Activated naive CD4-positive, alpha-beta T cell treated with Interleukin-2 at 50 U/mL for 16 hours (primary cell): ENCODE results near the gene MTERF4.
A peak's percentile ranks its signal among the peaks of the same experiment; 100 is the strongest.

ENCODE experiments used
- DNase-seq: peaks from one replicate; pipeline ENCODE4 v3.0.0-alpha.2; 2020

Gene MTERF4

DNA sequence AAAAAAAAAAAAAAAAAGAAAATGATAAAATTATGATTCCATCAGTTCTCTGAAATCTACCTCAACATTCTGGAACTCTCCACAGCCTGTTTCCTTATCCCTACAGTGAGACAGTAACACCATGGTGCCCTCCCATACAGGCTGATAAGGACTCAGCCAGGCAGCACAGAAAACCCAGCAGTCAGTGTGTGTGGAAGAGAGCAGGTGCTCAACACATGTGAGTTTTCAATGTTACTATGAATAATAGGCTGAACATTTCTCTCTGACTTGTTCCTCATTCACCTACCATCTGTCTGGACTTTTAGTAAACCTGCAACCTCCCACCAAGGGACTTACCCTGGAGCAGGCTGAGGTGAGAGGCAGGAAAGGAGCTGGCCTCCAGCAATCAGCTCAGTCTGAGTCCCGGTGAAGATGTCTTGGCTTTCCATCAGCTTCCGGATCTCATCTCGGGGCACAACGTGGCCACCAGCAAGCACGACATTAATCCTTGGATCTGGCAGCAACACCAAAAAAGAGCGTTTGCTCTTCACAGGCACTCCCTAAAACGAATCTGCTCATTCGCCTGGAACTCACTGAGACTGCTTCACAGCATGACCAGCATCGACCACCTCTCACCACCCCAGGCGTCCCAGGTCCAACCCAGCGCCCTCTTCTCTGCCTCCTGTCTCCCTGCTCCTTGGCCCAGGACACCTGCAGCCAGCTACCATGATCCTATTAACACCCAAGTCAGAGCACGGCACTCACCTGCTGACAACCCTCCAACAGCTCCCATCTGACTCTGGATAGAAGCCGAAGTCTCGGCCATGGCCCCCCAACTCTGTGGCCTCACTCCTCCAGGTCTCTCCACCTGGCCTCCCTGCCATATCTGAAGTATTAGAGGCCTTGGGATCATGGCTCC is 30.7 kb upstream of the MTERF4 start:
- DNase-seq, result no peak

- DNase-seq, result no peak
Observed at GRCh38 chr2:241131531-241131930, 29.4 kb upstream of the MTERF4 start.

GRCh38 chr2:241130316-241130715 is 28.2 kb upstream of the MTERF4 start:
- no peak for DNase-seq

GRCh38 chr2:241129086-241129871 is 27.2 kb upstream of the MTERF4 start:
- DNase-seq, result no peak

- no peak for DNase-seq
Observed at GRCh38 chr2:241128266-241128665, 26.2 kb upstream of the MTERF4 start.

GRCh38 chr2:241126771-241127202 is 24.7 kb upstream of the MTERF4 start:
- DNase-seq, result no peak

- DNase-seq, result no peak
Observed at GRCh38 chr2:241126201-241126611, 24.1 kb upstream of the MTERF4 start.

- no peak for DNase-seq
Observed at GRCh38 chr2:241125626-241126025, 23.5 kb upstream of the MTERF4 start.

- DNase-seq, result peak; percentile 61
Observed at GRCh38 chr2:241123816-241124536, 21.9 kb upstream of the MTERF4 start.

DNA sequence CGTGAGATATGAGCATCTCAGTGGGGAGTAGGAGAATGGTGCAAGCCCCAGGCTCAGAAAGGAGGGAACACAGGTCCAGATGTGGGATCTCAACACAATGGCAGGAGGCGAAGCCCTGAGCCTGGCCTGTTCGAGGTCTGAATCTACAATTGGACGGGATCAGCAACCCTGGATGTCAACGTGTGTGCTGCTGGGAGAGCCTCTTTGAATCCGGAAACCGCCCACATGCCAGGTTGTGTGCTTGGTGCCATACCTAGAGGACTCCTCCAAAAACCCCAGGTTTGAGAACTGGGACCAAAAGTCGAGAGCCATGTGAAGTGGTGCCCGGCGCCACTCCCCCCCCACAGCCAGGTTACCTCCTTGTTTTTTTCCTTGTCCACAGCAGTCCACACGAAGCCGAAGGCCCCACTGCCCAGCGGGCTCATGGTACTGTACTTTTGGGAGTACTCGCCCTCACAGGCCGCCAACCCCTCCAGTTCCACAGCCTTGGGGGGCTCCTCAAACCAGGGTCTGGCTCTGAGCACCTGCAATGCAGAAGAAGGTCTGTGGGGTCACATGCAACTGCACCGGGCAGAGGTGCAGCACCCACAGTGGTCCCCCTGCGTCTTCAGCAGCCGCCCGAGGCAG is 20.4 kb upstream of the MTERF4 start:
- DNase-seq, result no peak

DNA sequence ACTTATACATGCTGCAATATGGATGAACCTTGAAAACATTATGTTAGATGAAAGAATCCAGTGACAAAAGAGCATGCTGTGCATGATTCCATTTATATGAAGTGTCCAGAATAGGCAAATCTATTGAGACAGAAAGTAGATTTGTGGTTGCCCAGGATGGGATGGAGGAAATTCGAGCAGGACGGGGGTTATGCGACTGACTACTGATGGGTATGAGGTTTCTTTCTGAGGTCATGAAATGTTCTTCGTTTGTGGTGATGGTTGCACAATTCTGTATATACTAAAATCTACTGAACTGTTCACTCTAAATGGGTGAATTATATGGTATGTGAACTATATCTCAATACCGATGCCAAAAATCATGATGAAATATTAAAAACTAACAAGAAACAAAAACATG is 18.9 kb upstream of the MTERF4 start:
- no peak for DNase-seq

- DNase-seq, result no peak
Observed at GRCh38 chr2:241120440-241120839, 18.4 kb upstream of the MTERF4 start.

DNA sequence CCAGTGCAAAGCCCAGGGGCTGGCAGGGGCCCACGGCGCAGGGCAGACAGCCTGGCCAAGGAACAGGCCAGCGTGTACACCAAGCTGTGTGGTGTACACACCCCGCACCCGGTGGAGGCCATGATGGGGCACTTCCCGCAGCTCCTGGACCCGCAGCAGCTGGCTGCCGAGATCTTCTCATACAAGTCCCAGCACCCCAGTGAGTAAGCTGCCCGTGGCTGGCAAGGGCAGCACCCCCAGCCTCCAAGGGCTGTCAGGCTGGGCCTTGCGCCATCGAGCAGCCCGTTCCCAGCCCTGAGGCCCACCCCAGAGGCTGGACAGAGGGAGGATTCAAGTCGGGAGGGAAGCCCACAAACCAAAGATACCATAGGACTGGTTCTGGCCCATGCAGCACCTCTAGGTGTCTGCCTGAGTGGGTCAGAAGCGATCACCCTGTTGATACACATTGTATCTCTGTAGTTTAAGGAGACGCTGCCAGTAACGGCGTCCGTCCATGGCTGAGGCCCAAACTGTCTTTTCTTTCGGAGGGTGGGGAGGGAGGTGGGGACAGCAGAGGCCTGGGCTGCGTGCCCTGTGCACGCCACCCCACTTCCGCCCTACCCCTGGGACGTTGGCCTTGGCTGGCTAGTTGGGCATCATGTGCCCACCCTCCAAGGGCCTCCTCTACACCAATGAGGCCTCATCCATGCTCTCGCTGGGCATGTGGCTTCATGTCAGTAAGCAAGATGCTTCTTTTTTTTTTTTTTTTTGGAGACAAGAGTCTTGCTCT is 16.8 kb upstream of the MTERF4 start:
- no peak for DNase-seq

DNA sequence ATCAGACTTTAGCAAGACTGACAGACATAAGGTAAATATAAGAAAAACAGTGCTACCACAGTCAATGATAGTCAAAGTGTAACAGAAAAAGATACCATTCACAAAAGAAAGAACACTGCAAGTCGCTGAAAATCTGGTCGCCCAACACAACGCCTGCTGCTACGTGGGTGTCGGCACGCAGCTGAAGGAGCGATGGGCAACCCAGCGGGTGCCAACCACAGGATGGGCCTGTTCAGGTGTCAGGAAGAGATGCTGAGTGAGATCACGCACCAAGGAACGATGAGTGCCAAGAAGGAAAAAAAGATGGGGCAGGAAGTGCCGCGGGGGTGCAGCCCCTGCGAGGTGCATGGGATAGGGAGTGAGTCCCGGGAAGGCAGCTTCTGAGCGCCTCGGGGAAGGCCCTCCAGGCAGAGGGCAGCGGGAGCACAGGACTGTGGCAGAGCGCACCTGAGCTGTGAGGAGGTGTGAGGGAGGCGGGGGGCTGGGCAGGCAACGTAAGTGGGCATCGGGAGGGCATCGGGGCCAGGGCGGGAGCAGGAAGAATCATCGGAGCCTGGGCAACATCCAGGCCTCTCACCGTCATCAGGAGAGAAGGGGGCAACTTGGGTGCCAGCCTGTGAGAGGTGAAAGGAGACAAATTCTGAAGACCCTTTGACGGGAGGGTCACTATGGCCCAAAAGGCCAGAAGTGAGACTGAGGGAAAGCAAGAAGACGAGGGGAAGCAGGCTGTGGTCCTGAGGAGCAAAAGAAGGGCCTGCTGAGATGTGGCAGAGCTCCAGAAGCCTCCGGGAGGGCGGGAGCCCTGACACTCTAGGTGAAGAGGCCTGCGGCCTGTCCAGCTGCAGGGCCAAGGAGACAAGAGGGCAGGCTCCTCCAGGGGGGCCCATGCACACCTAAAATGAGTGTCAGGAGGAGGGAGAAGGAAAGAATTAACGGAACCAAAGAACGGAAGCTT is 14.8 kb upstream of the MTERF4 start:
- no peak for DNase-seq

- no peak for DNase-seq
Observed at GRCh38 chr2:241115361-241115760, 13.3 kb upstream of the MTERF4 start.

- no peak for DNase-seq
Observed at GRCh38 chr2:241114836-241115235, 12.7 kb upstream of the MTERF4 start.

- peak; percentile 30 for DNase-seq
Observed at GRCh38 chr2:241112592-241112991, 10.5 kb upstream of the MTERF4 start.

DNA sequence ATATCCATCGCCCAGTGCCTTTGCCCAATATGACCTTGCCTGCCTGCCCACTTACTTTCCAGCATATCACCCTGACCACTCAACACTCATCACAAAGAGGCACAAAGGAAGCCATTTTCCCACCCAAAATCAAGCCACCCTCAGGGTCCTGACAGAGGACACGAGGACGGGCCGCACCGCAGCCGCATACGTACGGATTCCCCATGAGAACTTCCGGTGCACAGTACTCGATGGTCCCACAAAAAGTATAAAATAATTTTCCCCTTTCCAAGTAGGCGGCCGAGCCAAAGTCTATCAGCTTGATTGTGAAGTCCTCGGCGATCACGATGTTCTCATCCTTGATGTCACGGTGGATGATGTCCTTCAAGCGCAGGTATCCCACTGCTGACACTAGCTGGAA is 10.0 kb upstream of the MTERF4 start:
- no peak for DNase-seq

DNA sequence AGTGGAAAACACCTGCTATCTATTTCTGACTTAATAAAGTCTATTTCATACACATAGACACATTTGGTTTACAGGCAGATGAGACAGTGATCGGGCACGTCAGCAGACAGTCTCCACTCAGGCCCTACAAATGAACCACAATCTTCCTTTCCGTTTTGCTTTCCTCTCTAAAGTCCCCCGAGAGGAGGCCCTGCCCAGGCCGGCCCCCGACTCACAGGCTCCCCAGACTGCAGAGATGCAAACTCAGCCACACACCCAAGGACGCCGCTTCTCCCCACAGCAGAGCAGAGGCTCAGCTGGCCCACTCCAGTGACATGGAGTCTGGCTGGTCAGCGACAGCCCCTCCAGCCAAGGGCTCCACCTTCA is 9.3 kb upstream of the MTERF4 start:
- DNase-seq, result no peak

- no peak for DNase-seq
Observed at GRCh38 chr2:241110607-241111439, 8.7 kb upstream of the MTERF4 start.
